Liver (tissue), 9 donors: ENCODE results near the gene SCUBE1. TPM values are rescaled to one million over a fixed set of nuclear protein-coding genes. Genes with fewer than 3 reads are reported as not detected.

Experiments used
- DNase-seq: peaks from one replicate; pipeline ENCODE4 v3.0.0-alpha.2; 2017; ENCODE audit warnings: low spot score
- H3K27ac ChIP-seq, 2 donors: one replicate each; pipeline ENCODE4 v1.7.0; 2013; ENCODE audit warnings: inconsistent platforms in 2 of 2, low read length in 2 of 2, control low read depth in 1 of 2, low read depth in 1 of 2, mild to moderate bottlenecking in 1 of 2
- H3K27me3 ChIP-seq, 4 donors: one replicate each; pipeline versions ENCODE4 v1.6.1 to v1.7.0; 2013; ENCODE audit warnings: low read length in 3 of 4, inconsistent platforms in 1 of 4, mild to moderate bottlenecking in 1 of 4, moderate library complexity in 1 of 4; ENCODE audit not compliant: control insufficient read depth in 4 of 4, insufficient read depth in 4 of 4
- H3K36me3 ChIP-seq, 4 donors: one replicate each; pipeline versions ENCODE4 v1.6.1 to v1.7.0; 2013; ENCODE audit warnings: low read length in 3 of 4, mild to moderate bottlenecking in 3 of 4, low read depth in 1 of 4, moderate library complexity in 1 of 4; ENCODE audit not compliant: control insufficient read depth in 4 of 4, insufficient read depth in 3 of 4
- H3K4me1 ChIP-seq, 4 donors: one replicate each; pipeline versions ENCODE4 v1.6.1 to v1.7.0; 2013; ENCODE audit warnings: low read length in 3 of 4, mild to moderate bottlenecking in 3 of 4, moderate library complexity in 1 of 4; ENCODE audit not compliant: control insufficient read depth in 4 of 4, insufficient read depth in 4 of 4
- H3K4me3 ChIP-seq, 3 donors: one replicate each; pipeline versions ENCODE4 v1.6.1 to v1.7.0; 2013; ENCODE audit warnings: low read length in 3 of 3, control low read depth in 1 of 3, low read depth in 1 of 3, mild to moderate bottlenecking in 1 of 3
- H3K9ac ChIP-seq, 2 donors: one replicate each; pipeline ENCODE4 v1.7.0; 2013; ENCODE audit warnings: low read length in 2 of 2, mild to moderate bottlenecking in 2 of 2, moderate library complexity in 2 of 2, control low read depth in 1 of 2, low read depth in 1 of 2
- H3K9me3 ChIP-seq, 4 donors: one replicate each; pipeline versions ENCODE4 v1.6.1 to v1.7.0; 2013; ENCODE audit warnings: low read length in 3 of 4; ENCODE audit not compliant: control insufficient read depth in 4 of 4
- ATF3 ChIP-seq: IDR thresholded peaks from 2 replicates; pipeline ENCODE4 v1.6.1; 2016; ENCODE audit warnings: antibody characterized with exemption
- CTCF ChIP-seq: fragments of 150-350 bp; IDR thresholded peaks from 2 replicates; pipeline ENCODE4 v1.5.1; 2017; ENCODE audit warnings: improper control_type of control experiment, low read depth, low read length; ENCODE audit not compliant: missing input control
- EGR1 ChIP-seq, 2 donors: IDR thresholded peaks; 2 replicates each; pipeline ENCODE4 v1.6.1; 2016 to 2018; ENCODE audit warnings: antibody characterized with exemption in 2 of 2, low read depth in 2 of 2
- FOXA2 ChIP-seq: IDR thresholded peaks from 2 replicates; pipeline ENCODE4 v1.6.1; 2016; ENCODE audit warnings: antibody characterized with exemption
- HNF4A ChIP-seq, 2 donors: conservative IDR thresholded peaks; 2 replicates each; pipeline ENCODE4 v1.6.1; 2016; ENCODE audit warnings: antibody characterized with exemption in 2 of 2, mild to moderate bottlenecking in 2 of 2
- JUND ChIP-seq, 2 donors: IDR thresholded peaks; 2 replicates each; pipeline ENCODE4 v1.6.1; 2016; ENCODE audit warnings: antibody characterized with exemption in 2 of 2
- MAX ChIP-seq: IDR thresholded peaks from 2 replicates; pipeline ENCODE4 v1.6.1; 2016; ENCODE audit warnings: antibody characterized with exemption
- RAD21 ChIP-seq, 2 donors: IDR thresholded peaks; 2 replicates each; pipeline ENCODE4 v1.6.1; 2016; ENCODE audit warnings: antibody characterized with exemption in 2 of 2, mild to moderate bottlenecking in 2 of 2
- RXRA ChIP-seq, 2 donors: IDR thresholded peaks; 2 replicates each; pipeline ENCODE4 v1.6.1; 2017 to 2018; ENCODE audit warnings: antibody characterized with exemption in 2 of 2, mild to moderate bottlenecking in 1 of 2
- SP1 ChIP-seq: IDR thresholded peaks from 2 replicates; pipeline ENCODE4 v1.6.1; 2018; ENCODE audit warnings: antibody characterized with exemption, mild to moderate bottlenecking
- TAF1 ChIP-seq: conservative IDR thresholded peaks from 2 replicates; pipeline ENCODE4 v1.6.1; 2016; ENCODE audit warnings: antibody characterized with exemption, mild to moderate bottlenecking
- whole genome bisulfite sequencing: extraction: QIAGEN DNeasy Blood & Tissue Kit; methylation state at CpG from one replicate; pipeline ENCODE4 v1.1.7; 2013; 5-methylcytosine and 5-hydroxymethylcytosine counted together
- polyA plus RNA-seq, 2 donors: library from polyadenylated mRNA; stranded (reverse) in 1 of 2; unstranded in 1 of 2; fragments of 200-250 nt in 1 of 2; fragments of >200 nt in 1 of 2; fragmentation: Nextera tagmentation in 1 of 2; extraction: Ambion mirVana in 1 of 2; gene quantifications; one replicate each; pipeline versions ENCODE4 v1.2.1 to v1.2.3, GENCODE V29; 2013 to 2015
- total RNA-seq, 2 donors: library from RNA; depleted of rRNA; stranded (reverse); fragments of >200 nt; gene quantifications; one replicate each; pipeline ENCODE4 v1.2.3, GENCODE V29; 2014
- TF ChIP-seq, protein P1 (sequence below): IDR thresholded peaks from 2 replicates; pipeline ENCODE4 v1.6.1; 2016; ENCODE audit warnings: antibody characterized with exemption, mild to moderate bottlenecking
- donor health status: healthy.
- donor health status: healthy.
- donor health status: healthy.
- donor health status: healthy.
- donor health status: healthy.

The SCUBE1 gene
- total and polyA plus RNA-seq, 4 donors: 0.07 to 0.46 (median 0.08) TPM; not detected in 1

DNA sequence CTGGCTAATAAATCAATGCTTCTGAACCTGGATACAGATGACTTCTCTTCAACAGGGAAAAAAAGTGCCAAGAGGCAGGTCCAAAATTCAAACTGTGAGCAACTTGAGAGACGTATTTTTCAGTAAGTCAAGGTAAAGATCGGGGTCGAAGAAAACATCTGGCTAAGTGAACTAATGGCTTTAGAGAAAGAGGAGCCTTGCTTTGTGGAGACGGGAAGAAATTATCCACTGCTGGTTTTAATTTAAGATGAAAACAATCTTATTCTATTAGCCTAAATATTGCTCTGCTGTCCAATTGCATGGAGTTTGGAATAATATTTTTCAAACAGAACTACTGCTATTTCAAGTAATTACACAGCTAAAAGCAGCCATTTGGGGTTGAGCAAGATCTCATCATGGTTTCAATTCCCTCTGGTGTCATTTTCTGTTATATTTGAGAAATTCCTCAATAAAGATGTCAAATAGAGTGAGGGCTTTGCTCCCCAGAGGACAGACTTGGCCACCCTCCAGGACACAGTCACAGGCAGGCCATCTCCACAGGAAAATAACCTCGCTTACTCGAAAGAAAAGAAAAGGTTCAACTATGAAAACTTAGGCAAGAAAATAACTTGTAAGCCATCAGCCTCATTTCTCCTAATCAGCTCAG is 29.8 kb downstream of the SCUBE1 start:
- Histone ChIP-seq H3K9ac (no peak overlapping the region), H3K9me3 (no peaks in the 10 kb centered on the region), H3K4me1 (no peaks in the 10 kb centered on the region), H3K27ac (no peak overlapping the region), H3K4me3 (no peak overlapping the region), H3K27me3 (no peaks in the 10 kb centered on the region), H3K36me3 (no peaks in the 10 kb centered on the region)
- WGBS: 85% methylated on average over 6 of the region's 6 CpGs
- no peak for TF ChIP-seq CTCF
- DNase-seq: no peak

GRCh38 chr22:43312608-43313007 is 30.6 kb downstream of the SCUBE1 start:
- Histone ChIP-seq H3K4me1 (no peaks in the 10 kb centered on the region), H3K27ac (no peak overlapping the region), H3K27me3 (no peaks in the 10 kb centered on the region), H3K4me3 (no peak overlapping the region), H3K9me3 (no peaks in the 10 kb centered on the region), H3K36me3 (no peaks in the 10 kb centered on the region), H3K9ac (no peak overlapping the region)
- no peak for DNase-seq
- no peak for TF ChIP-seq TAF1
- TF ChIP-seq CTCF: no peak
- TF ChIP-seq RXRA (IDR thresholded peaks at IDR 0.05): no peak
- no peak for TF ChIP-seq MAX
- no peak for TF ChIP-seq FOXA2
- TF ChIP-seq SP1: no peak
- 94% methylated on average over 10 of the region's 10 CpGs for WGBS

DNA sequence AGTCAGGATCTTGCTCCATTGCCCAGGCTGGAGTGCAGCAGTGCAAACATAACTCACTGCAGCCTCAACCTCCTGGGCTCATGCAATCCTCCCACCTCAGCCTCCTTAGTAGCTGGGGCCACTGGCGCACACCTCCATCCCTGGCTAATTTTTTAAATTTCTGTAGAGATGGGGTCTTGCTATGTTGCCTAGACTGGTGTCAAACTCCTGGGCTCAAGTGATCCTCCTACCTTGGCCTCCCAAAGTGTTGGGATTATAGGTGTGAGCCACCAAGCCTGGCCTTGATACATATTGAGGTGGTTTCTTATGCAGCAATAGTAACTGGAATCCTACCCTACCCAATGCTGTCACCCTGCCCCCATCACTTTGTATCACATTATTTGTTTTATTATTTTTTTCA is 32.4 kb downstream of the SCUBE1 start:
- no peaks in the 10 kb centered on the region for H3K27me3 ChIP-seq
- no peak overlapping the region for H3K4me3 ChIP-seq
- no peak overlapping the region for H3K27ac ChIP-seq
- H3K4me1 ChIP-seq: no peaks in the 10 kb centered on the region
- H3K9ac ChIP-seq: no peak overlapping the region
- no peak for DNase-seq
- H3K36me3 ChIP-seq: no peaks in the 10 kb centered on the region
- H3K9me3 ChIP-seq: no peaks in the 10 kb centered on the region
- TF ChIP-seq ATF3 (no peak), RAD21 (IDR thresholded peaks at IDR 0.05) (no peak), HNF4A (conservative IDR thresholded peaks at IDR 0.05) (no peak), MAX (no peak), TAF1 (no peak), FOXA2 (no peak), CTCF (no peak), JUND (IDR thresholded peaks at IDR 0.05) (no peak), RXRA (IDR thresholded peaks at IDR 0.05) (no peak), SP1 (no peak), EGR1 (IDR thresholded peaks at IDR 0.05; ENCODE audit: low read depth in 2 of 2) (no peak)
- TF ChIP-seq, protein P1, sequence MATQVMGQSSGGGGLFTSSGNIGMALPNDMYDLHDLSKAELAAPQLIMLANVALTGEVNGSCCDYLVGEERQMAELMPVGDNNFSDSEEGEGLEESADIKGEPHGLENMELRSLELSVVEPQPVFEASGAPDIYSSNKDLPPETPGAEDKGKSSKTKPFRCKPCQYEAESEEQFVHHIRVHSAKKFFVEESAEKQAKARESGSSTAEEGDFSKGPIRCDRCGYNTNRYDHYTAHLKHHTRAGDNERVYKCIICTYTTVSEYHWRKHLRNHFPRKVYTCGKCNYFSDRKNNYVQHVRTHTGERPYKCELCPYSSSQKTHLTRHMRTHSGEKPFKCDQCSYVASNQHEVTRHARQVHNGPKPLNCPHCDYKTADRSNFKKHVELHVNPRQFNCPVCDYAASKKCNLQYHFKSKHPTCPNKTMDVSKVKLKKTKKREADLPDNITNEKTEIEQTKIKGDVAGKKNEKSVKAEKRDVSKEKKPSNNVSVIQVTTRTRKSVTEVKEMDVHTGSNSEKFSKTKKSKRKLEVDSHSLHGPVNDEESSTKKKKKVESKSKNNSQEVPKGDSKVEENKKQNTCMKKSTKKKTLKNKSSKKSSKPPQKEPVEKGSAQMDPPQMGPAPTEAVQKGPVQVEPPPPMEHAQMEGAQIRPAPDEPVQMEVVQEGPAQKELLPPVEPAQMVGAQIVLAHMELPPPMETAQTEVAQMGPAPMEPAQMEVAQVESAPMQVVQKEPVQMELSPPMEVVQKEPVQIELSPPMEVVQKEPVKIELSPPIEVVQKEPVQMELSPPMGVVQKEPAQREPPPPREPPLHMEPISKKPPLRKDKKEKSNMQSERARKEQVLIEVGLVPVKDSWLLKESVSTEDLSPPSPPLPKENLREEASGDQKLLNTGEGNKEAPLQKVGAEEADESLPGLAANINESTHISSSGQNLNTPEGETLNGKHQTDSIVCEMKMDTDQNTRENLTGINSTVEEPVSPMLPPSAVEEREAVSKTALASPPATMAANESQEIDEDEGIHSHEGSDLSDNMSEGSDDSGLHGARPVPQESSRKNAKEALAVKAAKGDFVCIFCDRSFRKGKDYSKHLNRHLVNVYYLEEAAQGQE: no peak
- 98% methylated on average over 1 of the region's 1 CpG for WGBS
